COLO668 (cell line): Measurements from ENCODE around the gene KIF25.
A peak's percentile ranks its signal among the peaks of the same experiment; 100 is the strongest.

ENCODE experiments used
- DNase-seq: peaks from one replicate; lab custom pipeline; 2025; ENCODE audit not compliant: unreplicated experiment; lab: John Stamatoyannopoulos, UW

Gene KIF25, protein sequence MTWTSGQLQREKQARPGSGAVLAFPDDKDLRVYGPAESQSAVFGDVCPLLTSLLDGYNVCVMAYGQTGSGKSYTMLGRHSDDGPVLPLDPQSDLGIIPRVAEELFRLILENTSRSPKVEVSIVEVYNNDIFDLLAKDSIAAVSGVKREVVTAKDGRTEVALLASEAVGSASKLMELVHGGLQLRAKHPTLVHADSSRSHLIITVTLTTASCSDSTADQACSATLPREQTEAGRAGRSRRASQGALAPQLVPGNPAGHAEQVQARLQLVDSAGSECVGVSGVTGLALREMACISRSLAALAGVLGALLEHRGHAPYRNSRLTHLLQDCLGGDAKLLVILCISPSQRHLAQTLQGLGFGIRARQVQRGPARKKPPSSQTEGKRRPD

DNA sequence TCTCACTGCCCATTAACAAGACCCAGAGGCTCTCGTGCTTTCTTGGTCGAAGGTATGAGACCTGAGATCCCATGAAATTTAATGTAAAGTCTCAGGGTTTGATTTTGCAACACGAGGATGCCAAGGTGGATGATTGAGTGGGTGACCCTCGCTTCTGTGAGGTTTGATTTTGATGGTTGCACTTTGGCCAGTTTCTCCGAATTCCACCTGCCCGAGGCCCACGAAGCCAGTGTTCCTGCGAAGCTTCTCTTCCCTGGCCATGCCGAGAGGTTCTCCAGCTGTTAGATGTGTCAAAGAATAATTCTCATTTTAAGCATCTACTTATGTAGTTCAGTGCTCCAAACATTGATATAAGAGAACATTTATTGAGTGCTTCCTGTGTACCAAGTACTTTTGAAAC lies at the start of gene KIF25:
Gene KIF25, plus strand, starts transcription at position 30 of the 400 bp plus-strand sequence. CDS start 31,915 bp downstream, outside the sequence.
- no peak for DNase-seq

DNA sequence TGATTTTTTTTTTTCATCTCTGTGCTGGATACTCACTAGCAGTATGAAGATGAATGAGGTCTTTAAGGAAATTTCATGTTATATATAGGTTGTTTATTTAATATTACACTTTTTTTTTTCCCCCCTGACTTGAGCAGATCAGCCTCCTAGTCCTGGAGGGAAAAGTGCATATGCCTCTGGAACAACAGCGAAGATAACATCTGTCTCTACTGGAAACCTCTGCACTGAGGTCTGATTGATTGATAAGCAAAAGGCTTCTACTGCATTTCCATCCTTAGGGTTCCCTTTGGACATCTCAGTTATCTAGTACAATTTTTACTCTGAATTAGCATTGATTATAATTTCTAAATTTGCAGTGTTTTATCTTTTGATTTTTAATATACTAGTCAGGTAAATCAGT lies 49.8 kb upstream of the KIF25 start:
- no peak for DNase-seq

GRCh38 chr6:167948716-167949115 lies 48.8 kb upstream of the KIF25 start:
- DNase-seq, result no peak

DNA sequence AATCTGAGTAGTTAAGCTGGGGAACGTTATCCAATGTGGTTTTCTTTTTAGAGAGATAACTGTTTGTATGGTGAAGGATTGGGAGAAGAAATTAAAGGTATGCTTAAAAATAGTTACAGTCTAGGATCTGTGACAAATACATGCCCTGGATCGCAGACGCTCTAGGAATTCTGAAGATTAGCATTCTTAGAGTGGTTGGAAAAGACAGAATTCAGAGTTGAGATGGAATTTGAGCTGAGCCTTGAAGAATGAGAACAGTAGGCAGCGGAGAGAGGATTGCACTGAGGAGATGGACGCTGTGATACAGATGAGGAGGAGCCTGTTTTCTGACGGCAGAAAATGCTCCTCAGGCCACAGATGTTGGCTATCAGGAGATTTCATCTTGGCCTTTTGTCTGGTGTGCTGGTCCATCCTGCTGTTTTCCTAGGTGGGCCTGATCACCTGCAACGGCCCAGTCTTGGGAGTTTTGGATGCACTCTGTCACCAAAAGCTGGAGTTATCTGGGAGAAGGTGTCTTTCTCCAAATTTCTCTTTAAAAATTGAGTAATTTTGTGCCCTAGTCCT lies 48.3 kb upstream of the KIF25 start:
- DNase-seq, result no peak

GRCh38 chr6:167951781-167952511 lies 45.5 kb upstream of the KIF25 start:
- no peak for DNase-seq

GRCh38 chr6:167952512-167952859 lies 45.0 kb upstream of the KIF25 start:
- DNase-seq, result no peak

- DNase-seq, result no peak
Observed at GRCh38 chr6:167953551-167953950, 43.9 kb upstream of the KIF25 start.

- DNase-seq, result no peak
Observed at GRCh38 chr6:167954151-167954550, 43.3 kb upstream of the KIF25 start.

DNA sequence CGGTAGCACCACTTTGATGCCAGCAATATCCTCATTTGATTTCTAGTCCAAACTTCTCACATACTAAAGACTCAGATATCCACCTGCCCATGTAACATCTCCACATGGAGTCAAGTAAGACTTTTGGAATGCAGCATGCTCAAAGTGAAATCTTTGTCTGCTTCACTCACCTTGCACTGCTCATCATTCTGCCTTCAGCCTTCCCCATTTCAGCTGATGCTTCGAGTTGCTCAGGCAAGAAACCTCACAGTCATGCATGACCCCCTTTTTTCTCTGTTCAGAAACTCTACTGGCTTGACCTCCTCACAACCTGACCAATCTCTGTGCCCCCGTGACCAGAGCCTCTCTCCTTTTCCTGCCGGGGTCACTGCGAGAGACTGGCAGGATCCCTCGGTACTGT lies 41.0 kb upstream of the KIF25 start:
- DNase-seq, result no peak

GRCh38 chr6:167956983-167957492 lies 40.4 kb upstream of the KIF25 start:
- DNase-seq, result no peak

DNA sequence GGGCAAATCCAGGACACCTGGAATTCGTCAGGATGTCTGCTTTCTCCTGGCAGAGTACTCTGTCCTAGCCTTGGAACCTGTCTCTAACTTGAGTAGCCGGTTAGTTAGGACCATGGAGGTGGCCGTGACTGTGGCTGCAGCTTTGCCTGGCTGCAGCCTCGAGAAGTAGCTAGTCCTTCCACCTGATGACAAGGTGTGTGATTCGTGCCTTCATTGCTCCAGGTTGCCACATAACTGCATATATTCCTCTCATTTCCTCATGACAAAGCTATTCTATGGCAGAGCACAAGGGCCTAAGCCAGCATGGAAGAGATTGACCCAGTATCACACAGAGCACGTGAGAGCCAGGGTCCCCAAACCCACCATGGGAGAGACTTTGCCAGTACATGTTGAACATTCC lies 39.8 kb upstream of the KIF25 start:
- DNase-seq, result no peak

- DNase-seq, result no peak
Observed at GRCh38 chr6:167960579-167960978, 36.9 kb upstream of the KIF25 start.

- DNase-seq, result no peak
Observed at GRCh38 chr6:167962711-167963110, 34.8 kb upstream of the KIF25 start.

DNA sequence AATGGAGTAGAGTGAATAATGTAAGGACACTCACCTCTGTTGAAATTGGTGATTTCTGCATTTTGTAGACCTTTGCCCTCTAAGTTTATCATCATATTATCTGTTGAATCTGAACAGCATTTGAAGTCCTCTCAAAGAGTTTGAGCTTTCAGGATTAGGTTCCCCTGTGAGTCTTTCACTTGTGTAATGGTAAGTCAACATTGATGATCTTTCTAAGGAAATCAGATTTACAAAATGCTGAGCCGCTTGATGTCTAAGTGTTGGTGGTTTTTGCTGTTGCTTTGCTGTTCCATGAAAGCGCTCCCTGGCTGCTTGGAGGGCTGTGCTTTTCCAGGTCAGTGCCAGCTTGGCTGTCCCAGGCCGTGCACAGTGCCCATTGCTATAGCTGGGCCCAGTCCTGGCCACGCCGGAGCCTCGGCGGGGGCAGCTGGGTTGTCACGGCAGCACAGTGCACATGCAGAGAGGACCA lies 33.8 kb upstream of the KIF25 start:
- DNase-seq, result no peak

GRCh38 chr6:167965592-167966539 lies 31.6 kb upstream of the KIF25 start:
- DNase-seq, result no peak

GRCh38 chr6:167966540-167966905 lies 30.9 kb upstream of the KIF25 start:
- no peak for DNase-seq

- DNase-seq, result peak; percentile 18
Observed at GRCh38 chr6:167968091-167968490, 29.4 kb upstream of the KIF25 start.

DNA sequence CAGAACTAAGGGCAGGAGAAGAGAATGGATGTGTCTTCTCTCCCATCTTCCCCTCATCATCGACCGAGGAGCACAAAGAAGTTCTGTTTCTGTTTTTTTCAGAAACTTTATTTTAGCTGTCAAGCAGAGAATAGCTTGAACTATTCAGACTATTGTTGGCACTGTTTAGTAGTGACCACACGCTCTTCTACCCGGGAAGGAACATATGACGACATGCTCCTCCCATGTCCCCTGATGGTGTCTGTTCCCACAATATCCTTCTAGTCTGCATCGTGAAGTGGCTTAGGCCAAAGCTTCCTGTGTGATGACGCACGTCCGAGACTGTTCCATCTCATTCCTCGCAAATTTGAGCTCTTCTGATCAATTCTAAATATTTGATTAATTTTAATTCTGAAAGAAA lies 27.2 kb upstream of the KIF25 start:
- DNase-seq, result no peak

DNA sequence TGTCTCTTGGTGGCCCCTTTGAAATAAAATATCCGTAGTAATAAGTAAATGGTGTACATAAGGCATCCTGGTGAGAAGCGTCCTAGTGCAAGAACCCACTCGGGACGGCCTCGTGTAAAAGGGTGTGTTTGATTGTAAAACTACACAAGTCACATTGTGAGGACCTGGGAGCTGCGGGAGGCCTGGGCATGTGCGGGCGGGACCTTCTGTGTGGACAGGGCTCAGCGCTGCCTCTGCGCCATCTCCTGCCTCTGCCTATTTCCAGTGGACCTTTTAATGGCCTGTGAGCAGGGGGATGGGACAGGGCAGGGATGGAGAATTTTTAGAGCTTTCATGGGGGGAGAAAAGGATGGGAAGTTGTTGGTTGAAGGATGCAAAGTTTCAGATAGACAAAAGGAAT lies 25.3 kb upstream of the KIF25 start:
- no peak for DNase-seq

DNA sequence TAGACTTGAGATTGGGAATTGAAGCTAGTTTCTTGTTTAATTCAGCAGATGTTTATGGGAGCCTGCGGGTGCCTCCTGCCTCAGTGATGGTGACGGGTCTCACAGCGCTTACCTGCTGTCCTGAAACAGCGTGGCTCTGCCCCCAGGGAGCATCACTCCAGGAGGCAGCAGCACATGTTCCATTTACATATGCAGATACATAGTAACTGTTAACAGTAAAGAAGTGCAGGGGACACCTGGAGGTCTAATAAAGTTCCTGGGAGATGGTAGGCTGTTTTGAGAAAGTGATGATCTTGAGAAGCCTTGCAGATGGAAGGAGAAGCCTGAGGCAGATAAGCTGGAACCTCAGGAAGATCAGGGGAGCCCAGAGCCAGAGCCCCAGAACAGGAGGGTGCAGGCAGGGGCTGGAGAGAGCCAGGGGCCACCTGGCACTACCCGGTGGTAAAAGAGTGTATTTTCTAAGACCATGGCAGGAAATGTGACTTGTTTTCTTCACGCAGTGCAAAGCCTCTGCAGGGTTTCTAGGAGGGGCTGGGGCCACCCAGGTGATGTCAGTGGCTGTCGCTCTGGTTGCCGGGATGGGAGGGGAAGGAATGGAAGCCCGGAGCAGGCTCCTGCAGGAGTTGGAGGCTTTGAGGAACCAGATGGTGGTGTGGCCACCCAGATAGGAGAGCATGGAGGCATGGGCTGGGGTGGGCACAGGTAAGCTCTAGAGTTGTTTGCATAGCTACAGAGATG lies 24.2 kb upstream of the KIF25 start:
- no peak for DNase-seq
